ENCODE data around the gene ARSG. TPM values are rescaled to one million over a fixed set of nuclear protein-coding genes. Genes with fewer than 3 reads are reported as not detected.

The ARSG gene
- total and polyA plus RNA-seq, 4 donors, result 1.5 to 5.4 (median 2.3) TPM

GRCh38 chr17:68398691-68399637, 107.7 kb downstream of the ARSG start:
- H3K27ac ChIP-seq (ENCODE audit: low read depth in 1 of 2, low read length in 2 of 2), result peak overlapping the region; percentile 42 to 47
- 20% methylated on average over 11 of the region's 11 CpGs for WGBS
- TF ChIP-seq RAD21 (IDR thresholded peaks at IDR 0.05) (peak; percentile 91 to 95), TAF1 (conservative IDR thresholded peaks at IDR 0.05) (no peak), HNF4A (conservative IDR thresholded peaks at IDR 0.05) (no peak), NR2F2 (IDR thresholded peaks at IDR 0.05) (no peak), ATF3 (IDR thresholded peaks at IDR 0.05) (no peak), CTCF (IDR thresholded peaks at IDR 0.05; ENCODE audit: low read depth, low read length, missing input control) (peak; percentile 77)
- peak; percentile 52 for DNase-seq (ENCODE audit: low spot score)
- H3K4me1 ChIP-seq (ENCODE audit: control insufficient read depth in 4 of 4, insufficient read depth in 4 of 4, low read length in 3 of 4), result peaks cover 0 to 6% (median 5%) of the 10 kb centered on the region in 4 donors
- no peaks in the 10 kb centered on the region for H3K36me3 ChIP-seq (ENCODE audit: control insufficient read depth in 4 of 4, insufficient read depth in 3 of 4, low read depth in 1 of 4, low read length in 3 of 4)
- H3K27me3 ChIP-seq (ENCODE audit: control insufficient read depth in 4 of 4, insufficient read depth in 4 of 4, low read length in 3 of 4), result no peaks in the 10 kb centered on the region
- H3K9ac ChIP-seq (ENCODE audit: low read depth in 1 of 2, low read length in 2 of 2), result no peak overlapping the region
- H3K4me3 ChIP-seq (ENCODE audit: low read depth in 1 of 3, low read length in 3 of 3), result no peak overlapping the region
- H3K9me3 ChIP-seq (ENCODE audit: control insufficient read depth in 4 of 4, low read length in 3 of 4), result peaks cover 0 to 4% (median 0%) of the 10 kb centered on the region in 4 donors

- H3K27ac ChIP-seq (ENCODE audit: low read depth in 1 of 2, low read length in 2 of 2), result peak overlapping the region; percentile 47 to 49
- no peak overlapping the region for H3K4me3 ChIP-seq (ENCODE audit: low read depth in 1 of 3, low read length in 3 of 3)
- 66% methylated on average over 19 of the region's 19 CpGs for WGBS
- DNase-seq (ENCODE audit: low spot score), result no peak
- H3K9ac ChIP-seq (ENCODE audit: low read depth in 1 of 2, low read length in 2 of 2), result no peak overlapping the region
- H3K27me3 ChIP-seq (ENCODE audit: control insufficient read depth in 4 of 4, insufficient read depth in 4 of 4, low read length in 3 of 4), result no peaks in the 10 kb centered on the region
- H3K4me1 ChIP-seq (ENCODE audit: control insufficient read depth in 4 of 4, insufficient read depth in 4 of 4, low read length in 3 of 4), result peaks cover 0 to 6% (median 5%) of the 10 kb centered on the region in 4 donors
- H3K36me3 ChIP-seq (ENCODE audit: control insufficient read depth in 4 of 4, insufficient read depth in 3 of 4, low read depth in 1 of 4, low read length in 3 of 4), result no peaks in the 10 kb centered on the region
- no peak for TF ChIP-seq CTCF (IDR thresholded peaks at IDR 0.05; ENCODE audit: low read depth, low read length, missing input control)
- no peak for TF ChIP-seq JUND (IDR thresholded peaks at IDR 0.05)
- no peak for TF ChIP-seq REST (IDR thresholded peaks at IDR 0.05)
- no peak for TF ChIP-seq RXRA (IDR thresholded peaks at IDR 0.05)
- TF ChIP-seq RAD21 (IDR thresholded peaks at IDR 0.05), result no peak
- no peak for TF ChIP-seq ATF3 (IDR thresholded peaks at IDR 0.05)
- no peak for TF ChIP-seq NR2F2 (IDR thresholded peaks at IDR 0.05)
- no peak for TF ChIP-seq HNF4A (conservative IDR thresholded peaks at IDR 0.05)
- TF ChIP-seq SP1 (IDR thresholded peaks at IDR 0.05), result no peak
- TF ChIP-seq EGR1 (IDR thresholded peaks at IDR 0.05; ENCODE audit: low read depth in 2 of 2), result no peak
- no peak for TF ChIP-seq ZBTB33 (IDR thresholded peaks at IDR 0.05)
- no peak for TF ChIP-seq YY1 (IDR thresholded peaks at IDR 0.05)
- no peak for TF ChIP-seq MAX (IDR thresholded peaks at IDR 0.05)
- TF ChIP-seq TAF1 (conservative IDR thresholded peaks at IDR 0.05), result no peak
- H3K9me3 ChIP-seq (ENCODE audit: control insufficient read depth in 4 of 4, low read length in 3 of 4), result peaks cover 0 to 2% (median 0%) of the 10 kb centered on the region in 4 donors
These were observed 108.5 kb downstream of the ARSG start for GRCh38 chr17:68399638-68400403.
